AG09309 (cell line): ENCODE data around the gene SNX30.

Source experiments
- DNase-seq: peaks from one replicate; pipeline ENCODE4 v3.0.0-alpha.2; 2010; ENCODE audit warnings: low read depth
- H3K4me3 ChIP-seq: 2 replicates; pipeline ENCODE4 v1.5.1; 2011; ENCODE audit warnings: mild to moderate bottlenecking, low read depth, low read length, moderate library complexity; ENCODE audit not compliant: control insufficient read depth
- CTCF ChIP-seq: IDR thresholded peaks from 2 replicates; pipeline ENCODE4 v1.5.1; 2011; ENCODE audit warnings: mild to moderate bottlenecking, low read depth, low read length, inconsistent platforms; ENCODE audit not compliant: insufficient read depth, control insufficient read depth; ENCODE audit errors: missing control alignments

Gene SNX30

GRCh38 chr9:112844771-112845542 is 94.4 kb downstream of the SNX30 start:
- peak; percentile 94 for TF ChIP-seq CTCF
- no peak overlapping the region for H3K4me3 ChIP-seq
- DNase-seq = no peak

DNA sequence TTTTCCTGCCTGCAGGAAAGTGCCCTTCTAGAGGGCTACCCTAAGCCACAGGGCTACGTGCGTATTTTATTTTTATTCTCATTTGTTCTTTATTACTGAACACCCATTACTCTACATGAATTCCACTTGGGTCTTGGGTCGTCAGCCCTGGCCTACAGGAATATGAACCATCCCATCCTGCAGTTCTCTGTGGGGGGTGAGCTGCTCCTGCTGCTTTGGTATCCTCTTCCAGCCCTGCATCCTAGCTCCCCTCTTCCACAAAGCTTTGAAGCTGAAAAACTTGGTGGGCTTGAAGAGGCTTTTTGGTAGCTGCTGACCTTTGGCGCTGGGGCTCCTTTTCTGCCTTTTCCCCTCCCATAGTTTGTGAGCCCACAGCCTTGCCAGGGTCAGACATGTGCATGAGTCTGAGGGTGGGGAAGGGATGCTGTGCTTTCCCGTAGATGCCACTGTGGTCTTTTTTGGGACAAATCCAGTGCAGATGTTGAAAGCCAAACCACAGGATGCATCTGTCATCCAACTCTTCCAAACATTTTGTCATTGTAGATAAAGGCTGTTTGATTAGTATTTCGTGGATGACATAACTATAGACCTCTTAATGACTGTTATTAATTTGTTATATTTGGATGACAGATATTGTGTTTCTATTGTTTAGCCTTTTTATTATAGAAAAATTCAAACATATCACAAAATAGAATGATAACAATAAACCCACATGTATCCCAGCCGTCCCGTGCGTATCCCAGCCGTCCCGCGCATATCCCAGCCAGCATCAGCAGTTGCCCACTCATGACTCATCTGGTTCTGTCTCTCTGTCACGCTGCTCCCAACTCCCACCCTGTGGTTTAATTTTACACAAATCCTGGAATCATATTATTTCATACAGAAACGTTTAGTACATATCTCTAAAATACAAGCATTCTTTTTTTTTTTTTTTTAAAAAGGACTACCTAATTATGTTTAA is 96.2 kb downstream of the SNX30 start:
- DNase-seq = no peak
- no peak for TF ChIP-seq CTCF
- H3K4me3 ChIP-seq = no peak overlapping the region

- TF ChIP-seq CTCF = no peak
- DNase-seq = no peak
These were observed 98.0 kb downstream of the SNX30 start for GRCh38 chr9:112848316-112849151.

DNA sequence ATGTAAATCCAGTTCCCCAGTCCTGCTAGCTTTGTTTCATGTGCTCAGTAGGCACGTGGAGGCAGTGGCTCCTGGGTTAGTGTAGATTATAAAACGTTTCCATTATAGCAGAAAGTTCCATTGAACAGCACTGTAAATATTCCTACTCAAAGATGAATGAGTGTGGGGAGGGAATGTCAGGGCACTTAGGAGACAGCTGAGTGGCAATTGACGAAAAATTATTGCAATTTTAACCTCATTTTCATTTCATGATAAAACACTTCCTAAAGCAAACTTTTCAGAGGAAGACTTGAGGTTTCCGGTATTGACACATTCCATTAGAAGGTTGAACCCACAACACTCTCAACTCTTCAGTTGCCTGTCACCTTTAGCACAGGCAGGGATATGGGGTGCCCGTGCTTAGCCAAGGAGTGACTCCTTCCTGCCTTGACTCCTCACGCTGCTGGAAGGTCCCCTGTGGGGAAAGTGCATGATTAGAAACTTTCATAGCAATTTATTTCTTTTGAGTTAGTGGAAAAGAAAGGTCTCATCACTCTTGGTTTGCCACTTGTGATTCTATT is 98.9 kb downstream of the SNX30 start:
- no peak for DNase-seq
- H3K4me3 ChIP-seq = no peak overlapping the region

More at GRCh38 chr9:112848316-112849151, 98.0 kb downstream of the SNX30 start:
- H3K4me3 ChIP-seq = no peak overlapping the region

GRCh38 chr9:112850840-112851239 is 100.3 kb downstream of the SNX30 start:
- no peak for TF ChIP-seq CTCF
- no peak overlapping the region for H3K4me3 ChIP-seq
- no peak for DNase-seq

More for the DNA sequence above, 98.9 kb downstream of the SNX30 start:
- no peak for TF ChIP-seq CTCF

DNA sequence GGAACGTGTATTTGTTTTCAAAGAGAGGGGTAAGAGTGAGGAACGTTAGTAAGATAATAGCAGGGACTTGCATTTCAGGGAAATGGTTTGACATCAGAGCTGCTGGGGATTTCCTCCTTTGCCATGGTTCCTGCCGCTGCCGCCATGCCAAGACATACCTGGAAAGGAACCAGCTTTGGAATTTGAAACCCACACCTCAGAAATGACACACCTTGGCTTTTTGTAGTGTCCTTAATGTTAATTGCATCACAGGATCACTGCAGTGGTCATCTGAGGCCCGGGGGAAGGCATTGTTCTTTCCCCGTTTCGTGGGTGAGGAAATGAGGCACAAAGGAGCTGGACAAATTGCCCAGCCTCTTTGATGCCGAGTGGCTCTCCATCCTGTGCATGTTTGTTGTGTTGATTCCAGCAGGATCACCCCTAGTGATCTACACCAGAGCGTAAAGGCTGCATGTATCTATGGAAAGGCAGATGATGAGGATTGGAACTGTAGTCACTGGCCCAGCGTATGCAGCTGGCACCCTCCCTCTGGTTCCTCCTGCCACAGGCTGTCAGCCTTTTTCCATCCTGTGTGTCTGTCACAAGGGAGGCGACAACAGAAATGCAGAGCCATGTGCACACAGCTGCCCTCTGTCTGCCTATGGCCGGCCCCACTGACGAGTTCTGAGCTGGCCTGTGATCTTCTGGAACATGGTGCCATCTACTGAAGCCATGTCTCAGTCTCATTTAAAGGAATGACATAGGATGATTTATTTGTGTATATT is 102.4 kb downstream of the SNX30 start:
- H3K4me3 ChIP-seq = no peak overlapping the region
- DNase-seq = no peak
- no peak for TF ChIP-seq CTCF
